C4-2B (cell line): ENCODE results near the gene TMEM117.

Experiments
- CTCF ChIP-seq: fragments of 450-650 bp; conservative IDR thresholded peaks from 2 replicates; pipeline ENCODE4 v1.5.1; 2017; ENCODE audit warnings: mild to moderate bottlenecking
- ZFX ChIP-seq: fragments of 450-650 bp; IDR thresholded peaks from 2 replicates; pipeline ENCODE4 v1.6.1; 2017

GRCh38 chr12:43878050-43878449 lies 42.2 kb downstream of the TMEM117 start:
- TF ChIP-seq CTCF (no peak), ZFX (no peak)
